GM18502 (cell line): ENCODE data around the gene PLEKHA1.

Experiments
- ATAC-seq: cut with Tn5 transposase; IDR thresholded peaks from one replicate; pipeline ENCODE4 v1.9.1; 2021; ENCODE audit warnings: mild to moderate bottlenecking; ENCODE audit not compliant: unreplicated experiment, poor library complexity

The PLEKHA1 gene

DNA sequence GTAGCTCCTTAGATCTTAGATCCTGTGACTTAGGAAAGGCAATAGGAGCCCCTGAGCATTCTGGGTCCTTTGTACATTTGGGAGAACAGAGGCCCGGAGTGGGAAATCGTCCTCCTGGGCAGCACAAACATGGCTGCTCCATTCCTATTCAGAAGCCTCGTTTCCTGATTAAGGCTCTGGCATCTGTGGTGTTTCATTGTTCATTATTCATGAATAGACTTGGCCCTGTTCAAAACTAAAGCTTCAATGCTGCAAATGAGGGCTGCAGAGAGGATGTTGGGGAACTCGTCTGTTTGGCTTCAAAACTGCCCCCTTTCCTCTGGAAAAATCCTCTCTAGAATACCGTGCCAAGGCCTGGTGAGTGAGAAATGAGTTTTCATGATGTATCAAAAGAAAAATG is 83.4 kb downstream of the PLEKHA1 start:
- ATAC-seq = no peak

GRCh38 chr10:122458693-122459092 is 84.2 kb downstream of the PLEKHA1 start:
- ATAC-seq = no peak

GRCh38 chr10:122459561-122460273 is 85.2 kb downstream of the PLEKHA1 start:
- no peak for ATAC-seq

DNA sequence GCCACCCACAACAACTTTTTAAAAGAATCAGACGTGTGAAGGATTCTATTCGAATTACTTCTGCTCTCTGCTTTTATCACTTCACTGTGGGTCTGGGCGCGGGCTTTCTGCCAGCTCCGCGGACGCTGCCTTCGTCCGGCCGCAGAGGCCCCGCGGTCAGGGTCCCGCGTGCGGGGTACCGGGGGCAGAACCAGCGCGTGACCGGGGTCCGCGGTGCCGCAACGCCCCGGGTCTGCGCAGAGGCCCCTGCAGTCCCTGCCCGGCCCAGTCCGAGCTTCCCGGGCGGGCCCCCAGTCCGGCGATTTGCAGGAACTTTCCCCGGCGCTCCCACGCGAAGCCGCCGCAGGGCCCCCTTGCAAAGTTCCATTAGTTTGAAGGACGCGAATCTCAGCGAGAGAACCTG is 86.4 kb downstream of the PLEKHA1 start:
- ATAC-seq = no peak

GRCh38 chr10:122461367-122461728 is 86.8 kb downstream of the PLEKHA1 start, which contains the start of gene HTRA1:
Gene HTRA1 (plus strand): TSS chr10:122461553. CDS start chr10:122461653, 100 bp downstream.
- ATAC-seq = no peak

DNA sequence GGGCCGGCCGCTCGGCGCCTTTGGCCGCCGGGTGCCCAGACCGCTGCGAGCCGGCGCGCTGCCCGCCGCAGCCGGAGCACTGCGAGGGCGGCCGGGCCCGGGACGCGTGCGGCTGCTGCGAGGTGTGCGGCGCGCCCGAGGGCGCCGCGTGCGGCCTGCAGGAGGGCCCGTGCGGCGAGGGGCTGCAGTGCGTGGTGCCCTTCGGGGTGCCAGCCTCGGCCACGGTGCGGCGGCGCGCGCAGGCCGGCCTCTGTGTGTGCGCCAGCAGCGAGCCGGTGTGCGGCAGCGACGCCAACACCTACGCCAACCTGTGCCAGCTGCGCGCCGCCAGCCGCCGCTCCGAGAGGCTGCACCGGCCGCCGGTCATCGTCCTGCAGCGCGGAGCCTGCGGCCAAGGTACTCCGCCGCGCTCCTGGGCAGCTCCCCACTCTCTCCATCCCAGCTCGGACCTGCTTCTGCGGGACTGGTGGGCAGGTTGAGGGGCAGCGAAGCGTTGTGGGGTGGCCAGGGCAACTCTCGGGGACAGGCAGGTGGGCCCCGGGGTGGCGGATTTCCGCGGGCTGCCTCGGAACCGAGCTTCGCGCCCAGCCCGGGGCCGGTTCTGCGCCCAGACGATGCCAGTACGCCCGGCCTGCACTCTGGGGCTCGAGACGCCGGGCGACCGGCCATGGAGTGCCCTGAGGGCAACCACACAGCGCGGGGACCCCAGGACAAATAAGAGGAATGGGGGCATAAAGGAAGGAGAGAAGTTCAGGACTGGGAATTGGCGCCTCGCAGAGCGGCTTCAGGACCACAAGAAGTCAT is 87.4 kb downstream of the PLEKHA1 start:
- ATAC-seq = no peak

GRCh38 chr10:122462533-122463465 is 88.3 kb downstream of the PLEKHA1 start:
- no peak for ATAC-seq

- ATAC-seq = no peak
Observed at GRCh38 chr10:122463466-122464249, 89.2 kb downstream of the PLEKHA1 start.

DNA sequence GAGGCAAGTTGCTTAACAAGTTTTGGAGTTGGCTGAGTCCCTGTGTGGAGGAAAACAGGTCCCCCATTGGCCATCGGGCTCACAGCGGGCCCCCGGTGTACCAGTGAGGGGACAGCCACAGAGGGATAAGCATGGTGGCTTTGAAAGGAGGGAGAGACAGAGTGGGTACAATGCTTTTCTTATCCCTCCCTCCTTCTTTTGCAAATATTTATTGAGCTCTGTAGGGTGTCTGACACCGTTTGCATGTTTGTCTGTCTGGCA is 89.7 kb downstream of the PLEKHA1 start:
- no peak for ATAC-seq

GRCh38 chr10:122464586-122464985 is 90.1 kb downstream of the PLEKHA1 start:
- ATAC-seq = no peak

- ATAC-seq = no peak
Observed at GRCh38 chr10:122465401-122466040, 91.0 kb downstream of the PLEKHA1 start.

GRCh38 chr10:122466951-122467381 is 92.5 kb downstream of the PLEKHA1 start:
- ATAC-seq = no peak

DNA sequence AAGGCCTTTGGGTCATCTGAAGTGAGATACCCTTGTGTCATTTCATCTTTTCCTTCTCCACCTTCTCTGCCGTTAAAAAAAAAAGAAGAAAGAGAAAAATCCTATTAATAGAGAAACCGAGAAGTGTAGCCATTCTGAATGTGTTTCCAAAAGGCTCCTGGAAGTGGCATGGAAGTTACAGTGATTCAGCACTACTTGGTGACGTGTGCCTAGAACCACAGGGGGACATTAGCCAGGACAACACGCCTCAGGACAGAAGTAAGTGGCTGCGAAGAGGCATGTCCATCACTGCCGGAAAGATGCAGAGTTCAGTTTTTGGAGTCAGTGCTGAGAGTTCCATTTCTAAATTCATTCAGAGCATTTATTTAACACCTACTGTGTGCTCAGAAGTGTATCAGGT is 93.2 kb downstream of the PLEKHA1 start:
- no peak for ATAC-seq

DNA sequence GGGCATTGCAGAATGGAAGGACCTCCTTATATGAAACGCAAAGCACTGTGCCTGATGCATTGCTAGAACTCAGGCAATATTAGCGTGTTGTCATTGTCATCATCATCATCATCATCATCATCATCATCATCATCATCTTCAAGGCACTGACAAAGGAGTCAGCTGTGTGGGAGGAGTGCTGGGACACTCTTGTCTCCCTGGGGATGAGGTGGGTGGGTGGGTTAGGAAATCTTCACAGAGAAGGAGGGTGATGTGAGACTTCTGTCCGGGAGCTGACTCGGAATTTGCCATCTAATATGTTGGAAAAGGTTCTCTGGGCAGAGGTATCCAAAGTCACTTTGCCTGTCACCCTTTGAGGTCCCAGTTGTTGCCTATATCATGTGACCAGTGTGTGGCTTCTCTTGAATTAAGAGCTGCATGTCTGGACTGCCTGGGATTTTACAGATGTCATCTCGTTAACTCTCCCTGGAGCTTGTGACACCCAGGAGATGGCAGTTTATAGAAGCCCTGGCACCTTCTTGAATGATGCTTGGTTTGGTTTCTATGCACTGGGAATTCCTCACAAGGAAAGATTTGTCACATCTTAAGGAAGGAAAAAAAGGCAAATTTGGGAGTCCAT is 93.9 kb downstream of the PLEKHA1 start:
- ATAC-seq = no peak

DNA sequence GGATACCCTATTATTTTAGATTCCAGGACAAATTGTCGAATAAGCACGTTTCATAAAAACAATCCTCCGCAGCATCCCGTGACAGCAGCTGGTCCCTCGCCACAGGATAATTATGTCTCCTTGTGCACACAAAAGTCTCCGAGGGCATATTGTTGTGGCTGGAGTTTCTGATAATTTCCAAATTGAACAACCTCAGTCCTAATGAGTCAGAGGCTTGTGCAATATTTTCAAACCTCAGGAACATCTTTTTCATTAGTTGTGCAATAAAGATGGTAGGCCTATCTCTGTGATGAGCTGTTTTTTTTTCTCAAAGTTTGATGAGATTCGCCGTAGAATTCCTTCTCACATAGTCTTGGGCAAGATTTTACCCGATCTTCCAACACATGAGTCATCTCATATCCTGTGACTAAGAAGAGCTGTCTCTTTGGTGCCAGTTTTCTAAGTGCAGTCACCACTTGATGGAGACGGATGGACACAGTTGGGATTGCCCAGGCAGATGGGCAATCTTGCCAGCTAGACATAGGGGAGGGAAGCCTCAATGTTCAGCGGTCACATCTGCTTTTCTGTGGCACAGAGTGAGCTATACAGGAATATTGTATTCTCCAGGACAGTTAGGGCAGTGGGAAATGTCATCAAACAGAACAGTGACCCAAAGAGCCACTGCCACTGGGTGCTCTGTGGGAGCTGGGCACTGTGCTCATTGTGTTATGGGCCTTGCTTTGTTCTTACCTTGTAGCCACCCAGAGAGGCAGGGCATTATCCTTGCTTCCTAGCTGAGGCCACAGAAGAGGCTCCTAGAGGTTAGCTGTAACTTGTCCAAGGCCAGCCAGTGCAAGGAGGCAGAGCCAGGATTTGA is 94.6 kb downstream of the PLEKHA1 start:
- ATAC-seq = no peak

- ATAC-seq = no peak
Observed at GRCh38 chr10:122469848-122470247, 95.3 kb downstream of the PLEKHA1 start.

DNA sequence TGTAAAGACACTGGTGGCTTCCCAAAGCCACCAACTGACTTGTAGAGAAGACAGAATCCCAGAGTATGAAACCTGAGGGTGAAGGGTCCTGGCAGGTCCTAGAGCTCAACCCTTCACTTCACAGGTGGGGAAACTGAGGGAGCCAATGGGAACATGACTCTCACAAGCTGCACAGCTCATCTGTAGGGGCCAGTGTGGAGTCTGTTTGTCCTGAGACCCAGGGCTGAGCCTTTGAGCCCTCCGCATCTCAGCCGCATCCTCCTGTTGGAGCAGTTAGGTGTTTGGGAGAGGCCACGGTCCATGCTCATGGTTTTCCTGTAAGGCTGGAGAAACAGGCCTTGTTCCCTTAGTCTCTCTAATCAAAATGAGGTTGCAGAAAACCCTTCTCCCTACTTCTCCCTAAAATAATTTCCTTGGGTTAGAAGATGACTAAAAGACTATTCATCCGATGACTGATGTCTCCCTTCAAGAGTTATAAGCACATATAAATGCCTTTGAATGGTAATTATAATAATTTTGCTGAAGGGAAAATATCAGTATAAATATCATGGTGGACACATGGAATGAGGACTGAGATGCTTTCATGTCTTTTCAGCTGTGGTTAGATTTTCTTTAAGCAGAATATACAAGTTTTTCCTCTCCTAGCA is 97.1 kb downstream of the PLEKHA1 start:
- no peak for ATAC-seq

GRCh38 chr10:122473116-122473515 is 98.6 kb downstream of the PLEKHA1 start:
- no peak for ATAC-seq
